ENCODE results near the gene WFDC11. TPM values are rescaled to one million over a fixed set of nuclear protein-coding genes. Genes with fewer than 3 reads are reported as not detected.

WFDC11 gene
- total RNA-seq, 1 donor from 2014 or later: not detected

DNA sequence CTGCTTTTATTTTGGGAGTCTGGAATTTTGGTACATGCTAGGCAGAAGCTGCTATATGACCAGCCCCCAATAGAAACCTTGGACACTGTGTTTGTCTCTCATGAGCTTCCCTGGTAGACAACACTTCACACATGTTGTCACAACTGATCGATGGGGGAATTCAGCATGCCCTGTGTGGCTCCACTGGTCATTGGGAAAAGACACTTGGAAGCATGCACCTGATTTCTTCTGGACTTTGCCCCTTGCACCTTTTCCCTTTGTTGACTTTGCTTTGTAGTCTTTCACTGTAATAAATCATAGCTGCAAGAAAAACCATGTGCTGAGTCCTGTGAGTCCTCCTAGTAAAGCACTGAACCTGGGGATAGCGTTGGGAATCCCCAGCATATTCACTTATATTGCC, 48.4 kb downstream of the WFDC11 start:
- Mint-ChIP-seq H3K27ac (no peak overlapping the region), H3K4me1 (no peaks in the 10 kb centered on the region), H3K36me3 (ENCODE audit: low read depth) (no peaks in the 10 kb centered on the region), H3K9me3 (peaks cover 16% of the 10 kb centered on the region), H3K4me3 (no peak overlapping the region), H3K27me3 (peaks cover 10% of the 10 kb centered on the region)
- no peak for ATAC-seq (ENCODE audit: low read depth)
- intact Hi-C loops (cut with micrococcal nuclease): no loop called here
- DNase-seq: no peak
- ChIA-PET CTCF (no interaction called here), POLR2A (no interaction called here)
- TF ChIP-seq, protein P1, sequence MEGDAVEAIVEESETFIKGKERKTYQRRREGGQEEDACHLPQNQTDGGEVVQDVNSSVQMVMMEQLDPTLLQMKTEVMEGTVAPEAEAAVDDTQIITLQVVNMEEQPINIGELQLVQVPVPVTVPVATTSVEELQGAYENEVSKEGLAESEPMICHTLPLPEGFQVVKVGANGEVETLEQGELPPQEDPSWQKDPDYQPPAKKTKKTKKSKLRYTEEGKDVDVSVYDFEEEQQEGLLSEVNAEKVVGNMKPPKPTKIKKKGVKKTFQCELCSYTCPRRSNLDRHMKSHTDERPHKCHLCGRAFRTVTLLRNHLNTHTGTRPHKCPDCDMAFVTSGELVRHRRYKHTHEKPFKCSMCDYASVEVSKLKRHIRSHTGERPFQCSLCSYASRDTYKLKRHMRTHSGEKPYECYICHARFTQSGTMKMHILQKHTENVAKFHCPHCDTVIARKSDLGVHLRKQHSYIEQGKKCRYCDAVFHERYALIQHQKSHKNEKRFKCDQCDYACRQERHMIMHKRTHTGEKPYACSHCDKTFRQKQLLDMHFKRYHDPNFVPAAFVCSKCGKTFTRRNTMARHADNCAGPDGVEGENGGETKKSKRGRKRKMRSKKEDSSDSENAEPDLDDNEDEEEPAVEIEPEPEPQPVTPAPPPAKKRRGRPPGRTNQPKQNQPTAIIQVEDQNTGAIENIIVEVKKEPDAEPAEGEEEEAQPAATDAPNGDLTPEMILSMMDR (IDR thresholded peaks at IDR 0.05): no peak

DNA sequence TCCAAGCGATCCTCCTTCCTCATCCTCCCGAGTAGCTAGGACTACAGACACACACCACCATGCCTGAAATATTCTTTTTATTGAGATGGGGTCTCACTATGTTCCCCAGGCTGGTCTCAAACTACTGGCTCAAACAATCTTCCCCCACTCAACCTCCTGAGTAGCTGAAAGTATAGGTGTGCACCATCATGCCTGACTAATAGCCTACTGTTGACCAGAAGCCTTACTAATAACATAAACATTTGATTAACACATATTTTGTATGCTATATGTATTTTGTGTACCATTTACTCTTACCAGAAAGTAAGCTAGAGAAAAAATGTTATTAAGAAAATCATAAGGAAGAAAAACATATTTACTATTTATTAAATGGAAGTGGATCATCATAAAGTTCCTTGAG, 52.4 kb downstream of the WFDC11 start:
- no peak overlapping the region for H3K4me3 Mint-ChIP-seq
- TF ChIP-seq, protein P1 (IDR thresholded peaks at IDR 0.05): no peak
- no peaks in the 10 kb centered on the region for H3K4me1 Mint-ChIP-seq
- DNase-seq (no peak), ATAC-seq (ENCODE audit: low read depth) (no peak)
- intact Hi-C loops (cut with micrococcal nuclease): no loop called here
- ChIA-PET CTCF (interaction anchor here (0.6 kb wide), 1 partner anchor 1464 kb away, joined by 3 read pairs; no protein-coding TSS in a partner anchor), POLR2A (no interaction called here)
- no peaks in the 10 kb centered on the region for H3K36me3 Mint-ChIP-seq (ENCODE audit: low read depth)
- no peak overlapping the region for H3K27ac Mint-ChIP-seq
- H3K27me3 Mint-ChIP-seq: peaks cover 12% of the 10 kb centered on the region
- H3K9me3 Mint-ChIP-seq: peaks cover 4% of the 10 kb centered on the region

DNA sequence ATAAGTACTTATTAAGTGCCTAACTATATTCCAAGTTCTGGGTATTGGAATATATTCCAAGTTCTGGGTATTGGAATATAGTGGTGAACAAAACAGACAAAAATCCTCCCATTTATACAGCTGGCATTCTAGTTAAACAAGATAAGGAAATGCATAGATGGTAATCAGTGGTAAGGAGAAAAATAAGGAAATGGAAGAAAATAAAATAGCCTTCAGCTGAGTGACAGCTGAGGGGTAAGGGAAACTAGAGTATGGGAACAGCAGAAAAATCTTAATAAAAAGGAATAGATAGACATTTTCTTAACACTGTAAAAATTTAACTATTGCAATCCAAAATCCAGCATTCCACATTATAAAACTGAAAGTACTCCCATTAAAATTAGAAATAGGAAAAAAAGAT, 57.7 kb downstream of the WFDC11 start:
- ChIA-PET CTCF (interaction anchor here (1.1 kb wide), 1 partner anchor 20 kb away, joined by 3 read pairs; no protein-coding TSS in a partner anchor), POLR2A (no interaction called here)
- Mint-ChIP-seq H3K27ac (no peak overlapping the region), H3K36me3 (ENCODE audit: low read depth) (no peaks in the 10 kb centered on the region), H3K4me1 (no peaks in the 10 kb centered on the region), H3K4me3 (no peak overlapping the region), H3K27me3 (peaks cover 30% of the 10 kb centered on the region), H3K9me3 (peaks cover 1% of the 10 kb centered on the region)
- TF ChIP-seq, protein P1 (IDR thresholded peaks at IDR 0.05): no peak
- ATAC-seq (ENCODE audit: low read depth) (no peak), DNase-seq (no peak)
- intact Hi-C loops (cut with micrococcal nuclease): no loop called here

DNA sequence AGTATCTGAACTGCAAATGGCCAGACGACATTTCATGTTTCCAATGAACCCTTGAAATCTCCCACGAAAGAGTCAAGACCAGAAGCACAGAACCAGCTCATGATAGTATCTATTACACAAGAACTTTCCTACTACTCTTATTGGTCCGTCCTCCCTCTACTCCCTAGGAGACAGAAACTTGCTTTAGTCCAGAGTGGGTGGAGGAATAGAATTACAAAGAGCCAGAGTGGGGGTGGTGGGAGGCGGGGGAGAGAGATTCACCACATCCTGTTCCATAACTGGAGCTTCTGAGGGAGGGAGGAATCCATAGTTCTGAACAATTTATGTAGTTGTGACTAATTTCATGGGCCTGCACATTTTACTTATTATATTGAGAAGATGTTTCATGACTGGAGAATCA, 59.0 kb downstream of the WFDC11 start:
- TF ChIP-seq, protein P1 (IDR thresholded peaks at IDR 0.05): no peak
- DNase-seq (no peak), ATAC-seq (ENCODE audit: low read depth) (no peak)
- intact Hi-C loops (cut with micrococcal nuclease): no loop called here
- Mint-ChIP-seq H3K4me3 (no peak overlapping the region), H3K27ac (no peak overlapping the region), H3K27me3 (peaks cover 32% of the 10 kb centered on the region), H3K4me1 (no peaks in the 10 kb centered on the region), H3K36me3 (ENCODE audit: low read depth) (no peaks in the 10 kb centered on the region), H3K9me3 (peaks cover 6% of the 10 kb centered on the region)
- CTCF ChIA-PET: no interaction called here
- POLR2A ChIA-PET: no interaction called here

DNA sequence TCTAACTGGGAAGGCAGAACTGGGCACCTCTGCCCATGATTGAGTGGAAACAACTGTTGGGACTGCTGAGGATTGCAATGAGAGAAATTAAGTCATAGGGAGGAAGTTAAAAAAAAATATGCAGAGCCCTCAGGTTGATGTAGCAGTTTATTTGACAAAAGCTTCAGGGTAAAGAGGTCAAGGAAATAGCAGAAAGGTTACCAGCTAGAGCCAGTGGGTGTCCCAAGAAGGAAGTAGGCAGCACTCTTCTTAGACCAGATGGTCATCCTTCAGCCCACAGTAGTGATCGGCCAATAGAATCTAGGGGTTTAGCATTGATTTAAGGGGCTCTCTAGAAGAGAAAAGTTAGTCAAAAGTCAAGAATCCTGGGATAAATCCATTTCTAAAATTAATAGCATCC, 62.2 kb downstream of the WFDC11 start:
- DNase-seq (no peak), ATAC-seq (ENCODE audit: low read depth) (no peak)
- no peak overlapping the region for H3K4me3 Mint-ChIP-seq
- H3K27me3 Mint-ChIP-seq: peaks cover 37% of the 10 kb centered on the region
- no peak overlapping the region for H3K27ac Mint-ChIP-seq
- TF ChIP-seq, protein P1 (IDR thresholded peaks at IDR 0.05): no peak
- no peaks in the 10 kb centered on the region for H3K36me3 Mint-ChIP-seq (ENCODE audit: low read depth)
- H3K4me1 Mint-ChIP-seq: no peaks in the 10 kb centered on the region
- intact Hi-C loops (cut with micrococcal nuclease): no loop called here
- ChIA-PET POLR2A (no interaction called here), CTCF (no interaction called here)
- peaks cover 10% of the 10 kb centered on the region for H3K9me3 Mint-ChIP-seq

Other genes with a start within 250 kb of the WFDC11 start
- 0.71 TPM in 1 of 2 replicates, not detected in the other for gene WFDC2, start 200.5 kb downstream of the WFDC11 start, total RNA-seq
- gene SPINT3, start 154.6 kb downstream of the WFDC11 start, total RNA-seq: not detected in 2 replicates
- gene WFDC6, start 130.8 kb downstream of the WFDC11 start, total RNA-seq: not detected in 2 replicates
- not detected in 2 replicates for gene EPPIN, start 122.8 kb downstream of the WFDC11 start, total RNA-seq
- not detected in 2 replicates for gene WFDC8, start 91.0 kb downstream of the WFDC11 start, total RNA-seq
- not detected in 2 replicates for gene WFDC10A, start 40.5 kb downstream of the WFDC11 start, total RNA-seq
- gene WFDC9, start 39.0 kb downstream of the WFDC11 start, total RNA-seq: not detected in 2 replicates
- not detected in 2 replicates for gene WFDC13, start 31.8 kb upstream of the WFDC11 start, total RNA-seq
- gene WFDC10B, start 34.8 kb upstream of the WFDC11 start, total RNA-seq: not detected in 2 replicates
- not detected in 2 replicates for gene SPINT4, start 52.1 kb upstream of the WFDC11 start, total RNA-seq
- not detected in 2 replicates for gene WFDC3, start 121.6 kb upstream of the WFDC11 start, total RNA-seq
- 23.6 and 24.4 TPM in 2 replicates for gene DNTTIP1, start 121.7 kb upstream of the WFDC11 start, total RNA-seq
- gene UBE2C, start 142.4 kb upstream of the WFDC11 start, total RNA-seq: 2.4 and 3.3 TPM in 2 replicates
- gene TNNC2, start 157.1 kb upstream of the WFDC11 start, total RNA-seq: 0.32 TPM in 1 of 2 replicates, not detected in the other
- gene SNX21, start 163.6 kb upstream of the WFDC11 start, total RNA-seq: 0.49 and 0.93 TPM in 2 replicates
- gene ACOT8, start 187.2 kb upstream of the WFDC11 start, total RNA-seq: 24.5 and 27.3 TPM in 2 replicates
- gene ZSWIM3, start 187.4 kb upstream of the WFDC11 start, total RNA-seq: 5.9 and 6.4 TPM in 2 replicates
- 13.9 and 15.1 TPM in 2 replicates for gene ZSWIM1, start 211.0 kb upstream of the WFDC11 start, total RNA-seq
- 0.53 and 0.88 TPM in 2 replicates for gene SPATA25, start 217.4 kb upstream of the WFDC11 start, total RNA-seq
- gene NEURL2, start 221.0 kb upstream of the WFDC11 start, total RNA-seq: 1.1 and 2.0 TPM in 2 replicates
- gene CTSA, start 221.1 kb upstream of the WFDC11 start, total RNA-seq: 61.9 and 67.2 TPM in 2 replicates
- 2.3 and 3.5 TPM in 2 replicates for gene PLTP, start 241.9 kb upstream of the WFDC11 start, total RNA-seq